ENCODE results near the gene IGSF3. TPM values are rescaled to one million over a fixed set of nuclear protein-coding genes. Genes with fewer than 3 reads are reported as not detected.

Gene IGSF3
- total and polyA plus RNA-seq, 10 donors: 0.09 to 1.2 (median 0.56) TPM

DNA sequence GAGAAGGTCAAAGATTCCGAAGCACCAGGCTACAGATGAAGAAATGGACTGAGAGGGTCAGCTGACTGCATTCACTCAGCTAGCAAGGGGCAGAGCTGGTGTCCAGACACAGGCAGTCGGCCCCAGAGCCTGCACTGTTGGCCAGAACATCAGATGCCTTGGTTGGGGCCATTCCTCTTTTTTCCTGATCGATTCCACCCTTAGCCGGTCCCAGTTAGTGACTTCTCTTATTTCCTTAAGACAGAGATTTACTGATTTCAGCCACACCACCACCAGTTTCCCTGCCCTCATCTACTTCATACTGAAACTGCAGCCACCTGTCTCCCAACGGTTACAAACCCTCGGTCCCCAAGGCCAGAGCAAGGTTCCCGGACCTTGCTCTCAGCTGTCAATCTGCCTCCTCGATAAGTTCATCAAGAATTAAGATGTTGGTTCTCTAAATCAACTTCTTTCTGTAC lies 108.2 kb downstream of the IGSF3 start:
- H3K4me3 ChIP-seq: no peak overlapping the region
- no peaks in the 10 kb centered on the region for H3K27me3 ChIP-seq (replicated peaks in 1 of 7)
- intact Hi-C loops (cut with DNase I; ENCODE audit: low total_unique reads): no loop called here
- TF ChIP-seq POLR2A (IDR thresholded peaks at IDR 0.05) (no peak), POLR2AphosphoS5 (IDR thresholded peaks at IDR 0.05) (no peak)
- TF ChIP-seq, protein P1, sequence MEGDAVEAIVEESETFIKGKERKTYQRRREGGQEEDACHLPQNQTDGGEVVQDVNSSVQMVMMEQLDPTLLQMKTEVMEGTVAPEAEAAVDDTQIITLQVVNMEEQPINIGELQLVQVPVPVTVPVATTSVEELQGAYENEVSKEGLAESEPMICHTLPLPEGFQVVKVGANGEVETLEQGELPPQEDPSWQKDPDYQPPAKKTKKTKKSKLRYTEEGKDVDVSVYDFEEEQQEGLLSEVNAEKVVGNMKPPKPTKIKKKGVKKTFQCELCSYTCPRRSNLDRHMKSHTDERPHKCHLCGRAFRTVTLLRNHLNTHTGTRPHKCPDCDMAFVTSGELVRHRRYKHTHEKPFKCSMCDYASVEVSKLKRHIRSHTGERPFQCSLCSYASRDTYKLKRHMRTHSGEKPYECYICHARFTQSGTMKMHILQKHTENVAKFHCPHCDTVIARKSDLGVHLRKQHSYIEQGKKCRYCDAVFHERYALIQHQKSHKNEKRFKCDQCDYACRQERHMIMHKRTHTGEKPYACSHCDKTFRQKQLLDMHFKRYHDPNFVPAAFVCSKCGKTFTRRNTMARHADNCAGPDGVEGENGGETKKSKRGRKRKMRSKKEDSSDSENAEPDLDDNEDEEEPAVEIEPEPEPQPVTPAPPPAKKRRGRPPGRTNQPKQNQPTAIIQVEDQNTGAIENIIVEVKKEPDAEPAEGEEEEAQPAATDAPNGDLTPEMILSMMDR (IDR thresholded peaks at IDR 0.05 in 8 of 11, conservative IDR thresholded peaks at IDR 0.05 in 3 of 11): no peak
- H3K27ac ChIP-seq: peak overlapping the region in 4 of 8 donors; percentile 26 to 60 (median 40)
- peaks cover 0 to 18% (median 14%) of the 10 kb centered on the region in 8 donors for H3K9me3 ChIP-seq
- H3K4me1 ChIP-seq: peaks cover 10 to 86% (median 72%) of the 10 kb centered on the region in 6 donors
- no peak for DNase-seq
- WGBS, 5 donors: 57 to 74% (median 60%) methylated on average over 8 of the region's 8 CpGs
- peaks cover 0 to 16% (median 0%) of the 10 kb centered on the region in 6 donors for H3K36me3 ChIP-seq

DNA sequence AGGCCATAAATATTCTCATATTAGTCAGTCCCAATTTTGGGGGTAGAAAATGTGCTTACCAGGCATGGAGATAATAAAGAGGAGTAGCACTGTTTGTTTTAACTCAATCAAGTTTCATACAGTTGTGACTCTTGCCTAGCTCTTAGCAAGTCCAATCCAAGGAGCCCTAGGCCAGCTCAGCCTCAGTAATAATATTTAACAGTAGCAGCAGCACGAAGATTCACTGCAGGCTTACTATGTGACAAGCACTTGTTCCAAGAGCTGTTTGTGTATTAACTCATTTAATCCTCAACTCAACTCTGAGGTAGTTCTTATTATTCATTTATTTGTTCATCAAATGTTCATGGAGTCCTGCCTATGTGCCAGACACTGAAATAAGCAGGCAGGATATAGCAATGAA lies 109.0 kb downstream of the IGSF3 start:
- H3K9me3 ChIP-seq: peaks cover 0 to 11% (median 8%) of the 10 kb centered on the region in 8 donors
- peak overlapping the region in 3 of 8 donors; percentile 37 to 62 (median 37) for H3K27ac ChIP-seq
- no peak overlapping the region for H3K4me3 ChIP-seq
- H3K36me3 ChIP-seq: peaks cover 0 to 8% (median 0%) of the 10 kb centered on the region in 6 donors
- WGBS, 5 donors: 77 to 93% (median 81%) methylated on average over 1 of the region's 1 CpG
- DNase-seq: no peak
- peaks cover 10 to 94% (median 77%) of the 10 kb centered on the region in 6 donors for H3K4me1 ChIP-seq
- TF ChIP-seq, protein P1 (IDR thresholded peaks at IDR 0.05 in 8 of 11, conservative IDR thresholded peaks at IDR 0.05 in 3 of 11): no peak
- TF ChIP-seq POLR2A (IDR thresholded peaks at IDR 0.05) (no peak), POLR2AphosphoS5 (IDR thresholded peaks at IDR 0.05) (no peak)
- intact Hi-C loops (cut with DNase I; ENCODE audit: low total_unique reads): no loop called here
- H3K27me3 ChIP-seq (replicated peaks in 1 of 7): no peaks in the 10 kb centered on the region

- Histone ChIP-seq H3K4me1 (peaks cover 10 to 98% (median 80%) of the 10 kb centered on the region in 6 donors), H3K9me3 (peaks cover 0 to 7% (median 3%) of the 10 kb centered on the region in 8 donors)
These were observed 109.4 kb downstream of the IGSF3 start for GRCh38 chr1:116558140-116558549.

GRCh38 chr1:116557323-116557878 lies 110.1 kb downstream of the IGSF3 start:
- DNase-seq: no peak
- TF ChIP-seq POLR2A (IDR thresholded peaks at IDR 0.05): no peak
- TF ChIP-seq POLR2AphosphoS5 (IDR thresholded peaks at IDR 0.05): no peak
- TF ChIP-seq, protein P1 (IDR thresholded peaks at IDR 0.05 in 8 of 11, conservative IDR thresholded peaks at IDR 0.05 in 3 of 11): no peak
- WGBS, 5 donors: 68 to 80% (median 70%) methylated on average over 4 of the region's 4 CpGs
- no peak overlapping the region for H3K4me3 ChIP-seq
- H3K27me3 ChIP-seq (replicated peaks in 1 of 7): no peaks in the 10 kb centered on the region
- H3K4me1 ChIP-seq: peaks cover 16 to 100% (median 83%) of the 10 kb centered on the region in 6 donors
- H3K27ac ChIP-seq: peak overlapping the region in 4 of 8 donors; percentile 34 to 62 (median 59)
- H3K36me3 ChIP-seq: no peaks in the 10 kb centered on the region
- intact Hi-C loops (cut with DNase I; ENCODE audit: low total_unique reads): no loop called here
- no peaks in the 10 kb centered on the region for H3K9me3 ChIP-seq

More at GRCh38 chr1:116558140-116558549, 109.4 kb downstream of the IGSF3 start:
- intact Hi-C loops (cut with DNase I; ENCODE audit: low total_unique reads): no loop called here
- H3K36me3 ChIP-seq: peaks cover 0 to 4% (median 0%) of the 10 kb centered on the region in 6 donors
- peak overlapping the region in 3 of 8 donors; percentile 37 to 62 (median 37) for H3K27ac ChIP-seq
- DNase-seq: no peak
- no peaks in the 10 kb centered on the region for H3K27me3 ChIP-seq (replicated peaks in 1 of 7)
- no peak overlapping the region for H3K4me3 ChIP-seq
- 48 to 64% (median 60%) methylated on average over 4 of the region's 4 CpGs for WGBS, 5 donors
- TF ChIP-seq, protein P1 (IDR thresholded peaks at IDR 0.05 in 8 of 11, conservative IDR thresholded peaks at IDR 0.05 in 3 of 11): no peak
- TF ChIP-seq POLR2AphosphoS5 (IDR thresholded peaks at IDR 0.05) (no peak), POLR2A (IDR thresholded peaks at IDR 0.05) (no peak)
